Measurements from ENCODE around the gene ATP5PB.
A peak's percentile ranks its signal among the peaks of the same experiment; 100 is the strongest.

DNA sequence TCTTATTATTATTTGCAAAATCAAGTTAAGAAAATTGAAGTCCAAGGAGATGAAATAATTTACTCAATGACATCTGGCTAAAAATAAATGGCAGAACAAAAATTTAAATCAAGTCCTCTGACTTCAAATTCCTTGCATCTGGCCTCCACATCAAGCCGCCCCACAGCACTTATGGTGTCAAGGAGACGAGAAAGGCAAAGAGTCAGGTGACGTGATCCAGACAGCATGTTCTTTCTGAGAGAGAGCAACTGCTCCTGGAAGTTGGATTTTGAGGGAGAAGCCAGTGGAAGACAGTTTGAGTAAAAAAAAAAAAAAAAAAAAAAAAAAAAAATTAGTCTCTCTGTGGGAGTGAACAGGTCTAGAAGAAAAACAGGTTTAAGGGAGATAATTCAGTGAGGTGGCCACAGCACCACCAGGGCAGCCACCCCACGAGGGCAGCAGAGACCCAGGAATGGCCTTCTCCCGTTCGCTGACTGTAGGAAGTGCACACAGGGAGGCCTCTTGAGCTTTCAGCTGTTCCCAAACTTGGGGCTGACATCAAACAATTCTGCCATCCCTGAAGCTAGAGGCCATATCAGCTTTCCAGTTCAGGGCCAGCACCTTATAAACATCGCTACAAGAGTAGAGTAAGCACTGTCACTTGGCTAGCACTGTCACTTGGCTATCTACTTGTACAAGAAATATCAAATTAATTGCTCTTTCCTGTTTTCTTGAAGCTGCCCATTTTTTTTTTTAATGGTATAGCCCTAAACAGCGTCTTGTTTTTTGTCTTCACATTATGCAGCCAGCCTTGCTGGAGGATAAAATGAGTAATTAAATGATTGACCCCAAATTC lies 32.3 kb downstream of the ATP5PB start:
- TF ChIP-seq, protein P1, sequence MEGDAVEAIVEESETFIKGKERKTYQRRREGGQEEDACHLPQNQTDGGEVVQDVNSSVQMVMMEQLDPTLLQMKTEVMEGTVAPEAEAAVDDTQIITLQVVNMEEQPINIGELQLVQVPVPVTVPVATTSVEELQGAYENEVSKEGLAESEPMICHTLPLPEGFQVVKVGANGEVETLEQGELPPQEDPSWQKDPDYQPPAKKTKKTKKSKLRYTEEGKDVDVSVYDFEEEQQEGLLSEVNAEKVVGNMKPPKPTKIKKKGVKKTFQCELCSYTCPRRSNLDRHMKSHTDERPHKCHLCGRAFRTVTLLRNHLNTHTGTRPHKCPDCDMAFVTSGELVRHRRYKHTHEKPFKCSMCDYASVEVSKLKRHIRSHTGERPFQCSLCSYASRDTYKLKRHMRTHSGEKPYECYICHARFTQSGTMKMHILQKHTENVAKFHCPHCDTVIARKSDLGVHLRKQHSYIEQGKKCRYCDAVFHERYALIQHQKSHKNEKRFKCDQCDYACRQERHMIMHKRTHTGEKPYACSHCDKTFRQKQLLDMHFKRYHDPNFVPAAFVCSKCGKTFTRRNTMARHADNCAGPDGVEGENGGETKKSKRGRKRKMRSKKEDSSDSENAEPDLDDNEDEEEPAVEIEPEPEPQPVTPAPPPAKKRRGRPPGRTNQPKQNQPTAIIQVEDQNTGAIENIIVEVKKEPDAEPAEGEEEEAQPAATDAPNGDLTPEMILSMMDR (conservative IDR thresholded peaks at IDR 0.05; ENCODE audit: low read depth, low read length): peak; percentile 45
- no peak for TF ChIP-seq EZH2 (IDR thresholded peaks at IDR 0.05; ENCODE audit: borderline replicate concordance, low read depth, low read length, poor library complexity, severe bottlenecking)
